Neural crest cell (in vitro differentiated cells): ENCODE data around the gene XPO5. TPM values are rescaled to one million over a fixed set of nuclear protein-coding genes. Genes with fewer than 3 reads are reported as not detected.

Experiments used
- DNase-seq: peaks from one replicate; pipeline ENCODE4 v3.0.0; 2021; ENCODE audit warnings: low read depth, mixed read lengths, low spot score
- H3K27ac Mint-ChIP-seq: one replicate; pipeline ENCODE4 v1.8.0; 2021; ENCODE audit warnings: mild to moderate bottlenecking, mixed read lengths; ENCODE audit not compliant: unreplicated experiment
- H3K27me3 Mint-ChIP-seq: 2 replicates; pipeline ENCODE4 v1.8.0; 2021; ENCODE audit warnings: low read depth, mild to moderate bottlenecking, mixed read lengths
- H3K36me3 Mint-ChIP-seq: 2 replicates; pipeline ENCODE4 v1.8.0; 2021; ENCODE audit warnings: low read depth, mild to moderate bottlenecking, mixed read lengths
- H3K4me1 Mint-ChIP-seq: 2 replicates; pipeline ENCODE4 v1.8.0; 2021; ENCODE audit warnings: mixed read lengths
- H3K4me3 Mint-ChIP-seq: one replicate; pipeline ENCODE4 v1.8.0; 2021; ENCODE audit warnings: mild to moderate bottlenecking, mixed read lengths
- H3K9me3 Mint-ChIP-seq: 2 replicates; pipeline ENCODE4 v1.8.0; 2021; ENCODE audit warnings: mixed read lengths
- CTCF ChIP-seq: fragments of 200-600 bp; sonication (generic); conservative IDR thresholded peaks from 2 replicates; pipeline ENCODE4 v1.5.0; 2021; ENCODE audit warnings: antibody characterized with exemption, mild to moderate bottlenecking
- total RNA-seq: library from RNA; stranded (reverse); gene quantifications from 2 replicates; pipeline ENCODE4 v1.2.1, GENCODE V29; 2021

XPO5 gene
- total RNA-seq, 1 donor from 2014 or later = 105 TPM

- peaks cover 14% of the 10 kb centered on the region for H3K27me3 Mint-ChIP-seq
- H3K4me1 Mint-ChIP-seq = peaks cover 30% of the 10 kb centered on the region
- H3K36me3 Mint-ChIP-seq = peaks cover 5% of the 10 kb centered on the region
- H3K27ac Mint-ChIP-seq = no peak overlapping the region
- peak overlapping the region; percentile 77 for H3K4me3 Mint-ChIP-seq
- no peaks in the 10 kb centered on the region for H3K9me3 Mint-ChIP-seq
- no peak for DNase-seq
- TF ChIP-seq CTCF = no peak
Measured at GRCh38 chr6:43511824-43512415, 63.9 kb downstream of the XPO5 start.

DNA sequence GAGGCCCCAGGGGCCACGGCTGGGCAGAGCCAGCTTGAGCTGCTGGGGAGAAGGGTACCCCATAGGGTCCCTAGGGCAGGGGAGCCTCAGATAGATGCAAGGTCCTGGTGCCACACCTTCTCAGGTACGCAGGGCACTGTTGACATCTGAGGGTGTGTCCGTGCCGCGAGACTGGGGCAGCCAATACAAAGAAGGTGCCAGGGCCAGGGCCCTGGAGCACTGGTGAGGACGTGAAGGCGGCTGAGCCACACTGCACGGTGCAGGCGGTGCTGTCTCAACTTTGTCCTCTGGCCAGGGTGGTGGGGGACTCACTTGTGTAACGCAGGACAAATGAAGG lies 65.0 kb downstream of the XPO5 start:
- Mint-ChIP-seq H3K4me3 (peak overlapping the region; percentile 88), H3K27ac (no peak overlapping the region), H3K9me3 (no peaks in the 10 kb centered on the region), H3K4me1 (peaks cover 28% of the 10 kb centered on the region), H3K36me3 (peaks cover 5% of the 10 kb centered on the region), H3K27me3 (peaks cover 14% of the 10 kb centered on the region)
- no peak for TF ChIP-seq CTCF
- no peak for DNase-seq

GRCh38 chr6:43509984-43510826 lies 65.6 kb downstream of the XPO5 start, which contains the start of gene LRRC73:
Gene LRRC73 (minus strand): TSS chr6:43510346. CDS start chr6:43509785, 561 bp downstream.
- Mint-ChIP-seq H3K36me3 (peaks cover 4% of the 10 kb centered on the region), H3K27ac (peak within 1 kb of the TSS; percentile 67), H3K27me3 (peaks cover 14% of the 10 kb centered on the region), H3K4me3 (peak within 1 kb of the TSS; percentile 88), H3K4me1 (peaks cover 22% of the 10 kb centered on the region), H3K9me3 (no peaks in the 10 kb centered on the region)
- TF ChIP-seq CTCF = no peak
- peak; percentile 81 for DNase-seq

DNA sequence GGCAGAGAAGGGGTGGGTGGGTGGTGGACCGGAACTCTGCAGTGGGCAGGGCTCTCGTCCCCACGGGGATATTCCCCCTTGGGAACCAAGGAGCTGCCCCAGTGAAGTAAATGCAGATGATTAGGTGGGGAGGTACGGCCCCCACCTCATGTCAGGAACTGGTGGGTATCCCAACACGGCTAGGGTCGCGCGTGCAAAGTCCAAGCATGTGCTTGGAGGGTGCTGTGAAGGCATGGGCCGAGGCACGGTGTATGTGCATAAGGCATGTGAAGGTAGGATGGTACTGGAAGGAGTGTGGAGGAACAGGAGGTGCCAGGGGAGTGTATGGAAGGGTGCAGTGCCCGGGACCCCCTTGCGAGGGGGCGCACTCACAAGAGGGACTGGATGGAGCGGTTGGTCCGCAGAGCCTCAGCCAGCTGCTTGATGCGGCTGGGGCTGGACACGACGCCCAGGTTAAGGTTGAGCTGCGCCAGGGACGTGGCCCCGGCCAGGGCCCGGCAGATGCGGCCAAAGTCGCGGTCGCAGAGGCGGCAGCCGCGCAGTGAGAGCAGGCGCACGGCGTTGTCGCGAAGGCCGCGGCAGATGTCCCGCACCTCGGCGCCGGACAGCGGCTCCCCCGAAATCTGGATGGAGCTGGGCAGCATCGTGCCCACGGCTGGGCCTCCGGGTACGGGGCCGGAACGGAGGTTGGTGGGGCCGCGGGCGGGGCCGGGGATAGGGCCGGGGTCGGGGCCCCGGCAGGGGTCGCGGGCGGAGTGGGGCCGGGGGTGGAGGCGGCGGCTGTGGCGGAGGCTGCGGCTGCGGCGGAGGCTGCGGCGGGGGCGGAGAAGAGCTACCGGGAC lies 66.5 kb downstream of the XPO5 start:
- H3K27ac Mint-ChIP-seq = peak overlapping the region; percentile 54
- no peaks in the 10 kb centered on the region for H3K9me3 Mint-ChIP-seq

More for the DNA sequence above, 66.5 kb downstream of the XPO5 start:
- peak; percentile 28 for DNase-seq
- TF ChIP-seq CTCF = no peak
- Mint-ChIP-seq H3K27me3 (peaks cover 14% of the 10 kb centered on the region), H3K36me3 (peaks cover 3% of the 10 kb centered on the region), H3K4me1 (peaks cover 19% of the 10 kb centered on the region), H3K4me3 (peak overlapping the region; percentile 86)
